ENCODE measurements around the gene L3MBTL3. TPM values are rescaled to one million over a fixed set of nuclear protein-coding genes. Genes with fewer than 3 reads are reported as not detected.

Gene L3MBTL3
- total and polyA plus RNA-seq, 10 of the 15 experiments (the other 5 are each of a cell fraction or from before 2014, with no cell fraction given) = 0.71 to 9.4 (median 6.2) TPM

DNA sequence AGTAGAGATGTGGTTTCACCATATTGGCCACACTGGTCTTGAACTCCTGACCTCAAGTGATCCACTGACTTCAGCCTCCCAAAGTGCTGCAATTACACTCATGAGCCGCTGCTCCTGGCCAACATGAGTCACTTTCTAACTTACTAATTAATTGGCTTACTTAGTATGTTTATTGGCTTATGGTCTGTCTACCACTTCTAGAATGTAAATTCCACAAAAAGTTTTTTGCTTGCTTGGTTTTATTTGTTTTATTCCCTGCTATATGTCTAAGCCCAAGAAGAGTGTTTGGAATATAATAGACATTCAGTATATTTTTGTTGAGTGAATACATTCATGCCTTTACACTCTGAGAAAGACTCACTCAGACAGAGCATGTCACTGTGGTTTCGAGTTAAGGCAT, 118.4 kb downstream of the L3MBTL3 start:
- no peak overlapping the region for H3K4me2 ChIP-seq (ENCODE audit: control insufficient read depth, insufficient read depth)
- intact Hi-C loops (cut with micrococcal nuclease; ENCODE audit: unreplicated experiment) = no loop called here
- CTCF ChIA-PET = interaction anchor here (0.7 kb wide), 1 partner anchor 21 kb away, joined by 3 read pairs; no protein-coding TSS in a partner anchor

More for the DNA sequence above, 118.4 kb downstream of the L3MBTL3 start:
- H3K9me3 ChIP-seq (replicated peaks; ENCODE audit: control insufficient read depth, insufficient read depth, low read length) = no peaks in the 10 kb centered on the region; the same call in 2 of the 3 replicates
- FAIRE-seq = no peak
- H3K9ac ChIP-seq (ENCODE audit: control insufficient read depth, insufficient read depth, low read length) = no peak overlapping the region
- H3K27ac ChIP-seq (ENCODE audit: control insufficient read depth, insufficient read depth) = no peak overlapping the region
- peaks cover 16% of the 10 kb centered on the region; the same call in 1 of the 2 replicates for H3K4me1 ChIP-seq (ENCODE audit: control insufficient read depth, insufficient read depth, low read length)
- no TSS peak for BruUV-seq (replicated peaks)
- POLR2A ChIA-PET = no interaction called here
- SMC1A ChIA-PET (ENCODE audit: uncharacterized antibody, unreplicated experiment) = no interaction called here
- no peak overlapping the region for H3K4me3 ChIP-seq
- in situ Hi-C loops (cut with MboI) = no loop called here
- WGBS (ENCODE audit: insufficient coverage, insufficient replicate concordance, low lambda C conversion rate, missing lambda C conversion rate) = 95% methylated on average over 2 of the region's 2 CpGs
- no peaks in the 10 kb centered on the region for H4K20me1 ChIP-seq (ENCODE audit: control insufficient read depth, insufficient read depth)
- H3K79me2 ChIP-seq (ENCODE audit: control insufficient read depth, insufficient read depth, low read length) = no peaks in the 10 kb centered on the region
- H3K27me3 ChIP-seq (replicated peaks in 1 of 2; ENCODE audit: control insufficient read depth in 2 of 2, insufficient read depth in 2 of 2, low read length in 1 of 2) = no peaks in the 10 kb centered on the region
- TF ChIP-seq USF1 (IDR thresholded peaks at IDR 0.05; ENCODE audit: borderline replicate concordance, extremely low read length, insufficient read depth, low read depth, low read length) (no peak), KAT2A (conservative IDR thresholded peaks at IDR 0.05; ENCODE audit: control insufficient read depth, low read depth, low read length) (no peak), MYB (IDR thresholded peaks at IDR 0.05; ENCODE audit: borderline replicate concordance, low read depth, low read length) (no peak), ZBTB33 (IDR thresholded peaks at IDR 0.05) (no peak), NR2F1 (conservative IDR thresholded peaks at IDR 0.05) (0 out of 2 replicates have a peak, but pooled peaks have one; percentile 17), ZNF592 (IDR thresholded peaks at IDR 0.05) (no peak), SMAD1 (IDR thresholded peaks at IDR 0.05; ENCODE audit: low read depth, partially characterized antibody) (no peak)
- TF ChIP-seq, protein P1, sequence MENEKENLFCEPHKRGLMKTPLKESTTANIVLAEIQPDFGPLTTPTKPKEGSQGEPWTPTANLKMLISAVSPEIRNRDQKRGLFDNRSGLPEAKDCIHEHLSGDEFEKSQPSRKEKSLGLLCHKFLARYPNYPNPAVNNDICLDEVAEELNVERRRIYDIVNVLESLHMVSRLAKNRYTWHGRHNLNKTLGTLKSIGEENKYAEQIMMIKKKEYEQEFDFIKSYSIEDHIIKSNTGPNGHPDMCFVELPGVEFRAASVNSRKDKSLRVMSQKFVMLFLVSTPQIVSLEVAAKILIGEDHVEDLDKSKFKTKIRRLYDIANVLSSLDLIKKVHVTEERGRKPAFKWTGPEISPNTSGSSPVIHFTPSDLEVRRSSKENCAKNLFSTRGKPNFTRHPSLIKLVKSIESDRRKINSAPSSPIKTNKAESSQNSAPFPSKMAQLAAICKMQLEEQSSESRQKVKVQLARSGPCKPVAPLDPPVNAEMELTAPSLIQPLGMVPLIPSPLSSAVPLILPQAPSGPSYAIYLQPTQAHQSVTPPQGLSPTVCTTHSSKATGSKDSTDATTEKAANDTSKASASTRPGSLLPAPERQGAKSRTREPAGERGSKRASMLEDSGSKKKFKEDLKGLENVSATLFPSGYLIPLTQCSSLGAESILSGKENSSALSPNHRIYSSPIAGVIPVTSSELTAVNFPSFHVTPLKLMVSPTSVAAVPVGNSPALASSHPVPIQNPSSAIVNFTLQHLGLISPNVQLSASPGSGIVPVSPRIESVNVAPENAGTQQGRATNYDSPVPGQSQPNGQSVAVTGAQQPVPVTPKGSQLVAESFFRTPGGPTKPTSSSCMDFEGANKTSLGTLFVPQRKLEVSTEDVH (IDR thresholded peaks at IDR 0.05; ENCODE audit: low read depth, partially characterized antibody) = no peak
- H3K36me3 ChIP-seq (ENCODE audit: control insufficient read depth in 2 of 2, insufficient read depth in 2 of 2, low read length in 1 of 2) = no peaks in the 10 kb centered on the region
- no peak overlapping the region for H2AFZ ChIP-seq (ENCODE audit: control insufficient read depth, low read depth, low read length)
- no peak for DNase-seq (ENCODE audit: low read depth, low spot score)
- ATAC-seq = no peak
- RAD21 ChIA-PET (ENCODE audit: unreplicated experiment) = no interaction called here
